ENCODE results near the gene EHBP1. TPM values are rescaled to one million over a fixed set of nuclear protein-coding genes. Genes with fewer than 3 reads are reported as not detected.

The EHBP1 gene
- total and polyA plus RNA-seq, 2 donors (not counting 1 experiment from before 2014, with no cell fraction given): 129 to 191 TPM

GRCh38 chr2:63064197-63064596 is 358.7 kb downstream of the EHBP1 start:
- no peak overlapping the region for H3K4me3 ChIP-seq (replicated peaks in 1 of 4; ENCODE audit: control extremely low read depth in 1 of 4, insufficient read depth in 1 of 4, low read depth in 3 of 4, low read length in 4 of 4)
- H3K9ac ChIP-seq (ENCODE audit: insufficient read depth, low read length): no peak overlapping the region
- H3K4me2 ChIP-seq (ENCODE audit: extremely low read depth, insufficient read depth, low read length): no peak overlapping the region
- H3K27me3 ChIP-seq (ENCODE audit: control insufficient read depth, insufficient read depth, low read length): peaks cover 35% of the 10 kb centered on the region
- no peak for DNase-seq (ENCODE audit: low read depth in 2 of 2)
- TF ChIP-seq EZH2 (IDR thresholded peaks at IDR 0.05; ENCODE audit: low read length, missing control alignments) (no peak), CTCF (conservative IDR thresholded peaks at IDR 0.05 in 1 of 2, IDR thresholded peaks at IDR 0.05 in 1 of 2; ENCODE audit: low read depth in 1 of 2, low read length in 2 of 2) (no peak)
- no peak overlapping the region for H2AFZ ChIP-seq (ENCODE audit: low read length)
- H3K4me1 ChIP-seq (ENCODE audit: control insufficient read depth, extremely low read depth, insufficient read depth, low read length): no peaks in the 10 kb centered on the region
- no peaks in the 10 kb centered on the region for H3K9me3 ChIP-seq (ENCODE audit: control insufficient read depth, insufficient read depth, low read depth, low read length)
- no peaks in the 10 kb centered on the region for H3K79me2 ChIP-seq (ENCODE audit: control insufficient read depth, insufficient read depth, low read length)
- H3K36me3 ChIP-seq (ENCODE audit: control insufficient read depth, insufficient read depth, low read length): no peaks in the 10 kb centered on the region
- H3K27ac ChIP-seq (ENCODE audit: insufficient read depth, low read length): no peak overlapping the region
- H4K20me1 ChIP-seq (ENCODE audit: control insufficient read depth, extremely low read depth, insufficient read depth, low read length): no peaks in the 10 kb centered on the region

DNA sequence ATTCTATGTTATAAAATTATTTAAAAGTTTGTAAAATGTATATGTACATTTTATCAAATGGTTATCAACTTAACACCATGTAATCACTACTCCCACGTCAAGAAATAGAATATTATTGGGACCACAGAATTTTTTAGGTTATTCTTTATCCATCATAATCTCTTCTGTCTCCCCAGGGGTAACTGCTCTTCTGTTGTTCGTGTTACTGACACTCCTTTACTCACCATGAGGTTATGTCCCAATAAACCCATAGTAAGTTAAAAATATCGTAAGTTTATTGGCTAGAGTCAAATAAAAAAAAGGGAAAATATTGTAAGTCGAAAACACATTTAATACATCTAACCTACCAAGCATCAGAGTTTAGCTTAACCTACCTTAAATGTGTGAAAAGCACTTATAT is 359.1 kb downstream of the EHBP1 start:
- H3K27me3 ChIP-seq (ENCODE audit: control insufficient read depth, insufficient read depth, low read length): peaks cover 34% of the 10 kb centered on the region
- DNase-seq (ENCODE audit: low read depth in 2 of 2): no peak
- no peak overlapping the region for H3K4me2 ChIP-seq (ENCODE audit: extremely low read depth, insufficient read depth, low read length)
- no peak overlapping the region for H3K27ac ChIP-seq (ENCODE audit: insufficient read depth, low read length)
- H3K4me1 ChIP-seq (ENCODE audit: control insufficient read depth, extremely low read depth, insufficient read depth, low read length): no peaks in the 10 kb centered on the region
- H3K36me3 ChIP-seq (ENCODE audit: control insufficient read depth, insufficient read depth, low read length): no peaks in the 10 kb centered on the region
- no peak overlapping the region for H2AFZ ChIP-seq (ENCODE audit: low read length)
- no peak for TF ChIP-seq CTCF (conservative IDR thresholded peaks at IDR 0.05 in 1 of 2, IDR thresholded peaks at IDR 0.05 in 1 of 2; ENCODE audit: low read depth in 1 of 2, low read length in 2 of 2)
- TF ChIP-seq EZH2 (IDR thresholded peaks at IDR 0.05; ENCODE audit: low read length, missing control alignments): no peak
- no peaks in the 10 kb centered on the region for H3K9me3 ChIP-seq (ENCODE audit: control insufficient read depth, insufficient read depth, low read depth, low read length)
- no peak overlapping the region for H3K4me3 ChIP-seq (replicated peaks in 1 of 4; ENCODE audit: control extremely low read depth in 1 of 4, insufficient read depth in 1 of 4, low read depth in 3 of 4, low read length in 4 of 4)
- H4K20me1 ChIP-seq (ENCODE audit: control insufficient read depth, extremely low read depth, insufficient read depth, low read length): no peaks in the 10 kb centered on the region
- H3K9ac ChIP-seq (ENCODE audit: insufficient read depth, low read length): no peak overlapping the region
- H3K79me2 ChIP-seq (ENCODE audit: control insufficient read depth, insufficient read depth, low read length): no peaks in the 10 kb centered on the region

- no peak overlapping the region for H2AFZ ChIP-seq (ENCODE audit: low read length)
- H3K27me3 ChIP-seq (ENCODE audit: control insufficient read depth, insufficient read depth, low read length): peaks cover 21% of the 10 kb centered on the region
- TF ChIP-seq EZH2 (IDR thresholded peaks at IDR 0.05; ENCODE audit: low read length, missing control alignments) (no peak), CTCF (conservative IDR thresholded peaks at IDR 0.05 in 1 of 2, IDR thresholded peaks at IDR 0.05 in 1 of 2; ENCODE audit: low read depth in 1 of 2, low read length in 2 of 2) (no peak)
- no peak overlapping the region for H3K4me3 ChIP-seq (replicated peaks in 1 of 4; ENCODE audit: control extremely low read depth in 1 of 4, insufficient read depth in 1 of 4, low read depth in 3 of 4, low read length in 4 of 4)
- no peaks in the 10 kb centered on the region for H4K20me1 ChIP-seq (ENCODE audit: control insufficient read depth, extremely low read depth, insufficient read depth, low read length)
- no peaks in the 10 kb centered on the region for H3K4me1 ChIP-seq (ENCODE audit: control insufficient read depth, extremely low read depth, insufficient read depth, low read length)
- no peaks in the 10 kb centered on the region for H3K79me2 ChIP-seq (ENCODE audit: control insufficient read depth, insufficient read depth, low read length)
- H3K36me3 ChIP-seq (ENCODE audit: control insufficient read depth, insufficient read depth, low read length): no peaks in the 10 kb centered on the region
- no peak overlapping the region for H3K9ac ChIP-seq (ENCODE audit: insufficient read depth, low read length)
- no peak overlapping the region for H3K27ac ChIP-seq (ENCODE audit: insufficient read depth, low read length)
- H3K4me2 ChIP-seq (ENCODE audit: extremely low read depth, insufficient read depth, low read length): no peak overlapping the region
- DNase-seq (ENCODE audit: low read depth in 2 of 2): no peak
- H3K9me3 ChIP-seq (ENCODE audit: control insufficient read depth, insufficient read depth, low read depth, low read length): no peaks in the 10 kb centered on the region
These were observed 360.8 kb downstream of the EHBP1 start for GRCh38 chr2:63066265-63066664.

All from fibroblast of lung (primary cell).